K562 (cell line): Measurements from ENCODE around the gene SLC30A1. TPM values are rescaled to one million over a fixed set of nuclear protein-coding genes. Genes with fewer than 3 reads are reported as not detected.
A peak's percentile ranks its signal among the peaks of the same experiment; 100 is the strongest.

Experiments used
- CBX2 ChIP-seq: fragments of 200-600 bp; sonication (generic); IDR thresholded peaks from one replicate; pipeline ENCODE4 v1.6.1; 2012; ENCODE audit warnings: mild to moderate bottlenecking, low read length, inconsistent platforms; ENCODE audit not compliant: insufficient read depth, poor library complexity, severe bottlenecking
- SAP30 ChIP-seq: fragments of 200-600 bp; sonication (generic); IDR thresholded peaks from 2 replicates; pipeline ENCODE4 v1.6.1; 2012; ENCODE audit warnings: borderline replicate concordance, low read depth, mild to moderate bottlenecking, moderate library complexity, low read length, control low read depth, inconsistent platforms; ENCODE audit not compliant: insufficient read depth, poor library complexity, severe bottlenecking
- ZNF75A ChIP-seq: fragments of 450-650 bp; formaldehyde crosslinking; IDR thresholded peaks from 2 replicates; pipeline ENCODE4 v1.4.0; 2020; ENCODE audit warnings: mild to moderate bottlenecking
- polyA plus RNA-seq, 8 experiments: library from polyadenylated mRNA; depleted of rRNA in 4 of 8; stranded (reverse) in 5 of 8; unstranded in 3 of 8; fragments of >200 nt; fragmentation: Nextera tagmentation in 2 of 8; fragmentation: Illumina TruSeq in 1 of 8; extraction: Ambion mirVana in 2 of 8; extraction: Trizol in 1 of 8; gene quantifications; 2 replicates each; pipeline versions ENCODE4 v1.2.1 to v1.2.3, GENCODE V29; 2011 to 2014; ENCODE audit warnings: inconsistent platforms in 1 of 8, missing spikeins in 1 of 8
- total RNA-seq, 7 experiments: library from RNA; depleted of rRNA in 6 of 7; stranded (reverse); fragments of >200 nt in 6 of 7; fragmentation: Illumina TruSeq in 2 of 7; extraction: Trizol in 2 of 7; gene quantifications; 2 replicates each; pipeline versions ENCODE4 v1.2.1 to v1.2.3, GENCODE V29; 2011 to 2021; ENCODE audit warnings: low replicate concordance in 1 of 7
- TF ChIP-seq, protein P1 (sequence below): fragments of 200-400 bp; formaldehyde crosslinking; IDR thresholded peaks from 2 replicates; pipeline ENCODE4 v1.6.1; 2017; ENCODE audit warnings: mild to moderate bottlenecking, low read depth, low read length, moderate library complexity
- TF ChIP-seq, protein P2 (sequence below): fragments of 250-450 bp; sonication (Bioruptor Pico); IDR thresholded peaks from 2 replicates; pipeline ENCODE4 v1.5.0; 2020; ENCODE audit warnings: mild to moderate bottlenecking
- TF ChIP-seq, protein P3 (sequence below): fragments of 450-650 bp; IDR thresholded peaks from 2 replicates; pipeline ENCODE4 v1.6.1; 2016; ENCODE audit warnings: missing biosample characterization, missing genetic modification characterization
- TF ChIP-seq, protein P4 (sequence below): fragments of 450-650 bp; IDR thresholded peaks from 2 replicates; pipeline ENCODE4 v1.6.1; 2016; ENCODE audit warnings: antibody characterized with exemption
- TF ChIP-seq, protein P5 (sequence below): fragments of 250-450 bp; sonication (Bioruptor Pico); IDR thresholded peaks from 2 replicates; pipeline ENCODE4 v1.5.0; 2021
- TF ChIP-seq, protein P6 (sequence below): sonication (generic); formaldehyde crosslinking; IDR thresholded peaks from 2 replicates; pipeline ENCODE4 v1.8.0; 2022; ENCODE audit warnings: missing genetic modification reagents, mild to moderate bottlenecking, borderline replicate concordance

SLC30A1 gene
- total and polyA plus RNA-seq, 9 of the 15 experiments (the other 6 are each of a cell fraction or from before 2014, with no cell fraction given): 4.1 to 14.4 (median 6.6) TPM

DNA sequence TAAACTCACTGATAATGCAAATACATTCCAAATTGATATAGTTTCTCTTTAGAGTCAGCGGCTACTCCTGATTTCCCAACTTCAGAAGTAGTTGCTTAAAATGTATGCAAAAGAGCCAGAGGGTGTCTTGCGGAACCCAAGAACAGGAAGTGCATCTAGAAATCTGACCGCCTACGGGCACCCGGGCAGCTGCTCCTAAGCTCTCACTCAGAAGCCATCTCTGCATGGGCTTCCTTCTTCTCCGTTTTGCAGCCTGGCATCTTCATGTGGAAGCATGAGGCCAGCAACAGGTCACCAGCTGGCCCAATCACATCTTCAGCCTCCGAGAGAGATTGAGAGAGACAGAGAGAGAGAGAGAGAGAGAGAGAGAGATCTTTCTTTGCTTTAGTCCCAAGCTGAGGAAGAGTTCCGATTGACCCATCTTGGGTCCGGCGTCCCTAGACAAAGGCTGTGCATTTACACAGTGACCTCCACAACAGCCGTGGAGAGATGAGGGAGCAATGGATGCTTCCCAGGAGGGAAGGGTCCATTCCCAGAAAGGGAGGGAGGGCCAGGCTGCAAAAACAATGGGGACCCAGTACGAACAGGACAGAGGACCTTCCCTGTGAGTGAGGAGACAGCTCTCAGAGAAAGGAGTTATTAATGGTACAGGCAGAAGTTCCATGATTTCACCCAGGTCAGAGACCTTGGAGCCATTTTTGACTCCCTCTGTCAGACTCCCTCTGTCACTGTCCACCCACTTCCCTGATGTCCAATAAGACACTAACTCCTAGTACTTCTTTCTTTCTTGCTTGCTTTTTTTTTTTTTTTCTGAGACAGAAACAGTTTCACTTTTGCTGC, 28.2 kb upstream of the SLC30A1 start (continued):
- TF ChIP-seq, protein P1, sequence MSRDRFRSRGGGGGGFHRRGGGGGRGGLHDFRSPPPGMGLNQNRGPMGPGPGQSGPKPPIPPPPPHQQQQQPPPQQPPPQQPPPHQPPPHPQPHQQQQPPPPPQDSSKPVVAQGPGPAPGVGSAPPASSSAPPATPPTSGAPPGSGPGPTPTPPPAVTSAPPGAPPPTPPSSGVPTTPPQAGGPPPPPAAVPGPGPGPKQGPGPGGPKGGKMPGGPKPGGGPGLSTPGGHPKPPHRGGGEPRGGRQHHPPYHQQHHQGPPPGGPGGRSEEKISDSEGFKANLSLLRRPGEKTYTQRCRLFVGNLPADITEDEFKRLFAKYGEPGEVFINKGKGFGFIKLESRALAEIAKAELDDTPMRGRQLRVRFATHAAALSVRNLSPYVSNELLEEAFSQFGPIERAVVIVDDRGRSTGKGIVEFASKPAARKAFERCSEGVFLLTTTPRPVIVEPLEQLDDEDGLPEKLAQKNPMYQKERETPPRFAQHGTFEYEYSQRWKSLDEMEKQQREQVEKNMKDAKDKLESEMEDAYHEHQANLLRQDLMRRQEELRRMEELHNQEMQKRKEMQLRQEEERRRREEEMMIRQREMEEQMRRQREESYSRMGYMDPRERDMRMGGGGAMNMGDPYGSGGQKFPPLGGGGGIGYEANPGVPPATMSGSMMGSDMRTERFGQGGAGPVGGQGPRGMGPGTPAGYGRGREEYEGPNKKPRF: no peak
- TF ChIP-seq, protein P2, sequence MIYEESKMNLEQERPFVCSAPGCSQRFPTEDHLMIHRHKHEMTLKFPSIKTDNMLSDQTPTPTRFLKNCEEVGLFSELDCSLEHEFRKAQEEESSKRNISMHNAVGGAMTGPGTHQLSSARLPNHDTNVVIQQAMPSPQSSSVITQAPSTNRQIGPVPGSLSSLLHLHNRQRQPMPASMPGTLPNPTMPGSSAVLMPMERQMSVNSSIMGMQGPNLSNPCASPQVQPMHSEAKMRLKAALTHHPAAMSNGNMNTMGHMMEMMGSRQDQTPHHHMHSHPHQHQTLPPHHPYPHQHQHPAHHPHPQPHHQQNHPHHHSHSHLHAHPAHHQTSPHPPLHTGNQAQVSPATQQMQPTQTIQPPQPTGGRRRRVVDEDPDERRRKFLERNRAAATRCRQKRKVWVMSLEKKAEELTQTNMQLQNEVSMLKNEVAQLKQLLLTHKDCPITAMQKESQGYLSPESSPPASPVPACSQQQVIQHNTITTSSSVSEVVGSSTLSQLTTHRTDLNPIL (CRISPR knock-in tag): no peak
- TF ChIP-seq, protein P3, sequence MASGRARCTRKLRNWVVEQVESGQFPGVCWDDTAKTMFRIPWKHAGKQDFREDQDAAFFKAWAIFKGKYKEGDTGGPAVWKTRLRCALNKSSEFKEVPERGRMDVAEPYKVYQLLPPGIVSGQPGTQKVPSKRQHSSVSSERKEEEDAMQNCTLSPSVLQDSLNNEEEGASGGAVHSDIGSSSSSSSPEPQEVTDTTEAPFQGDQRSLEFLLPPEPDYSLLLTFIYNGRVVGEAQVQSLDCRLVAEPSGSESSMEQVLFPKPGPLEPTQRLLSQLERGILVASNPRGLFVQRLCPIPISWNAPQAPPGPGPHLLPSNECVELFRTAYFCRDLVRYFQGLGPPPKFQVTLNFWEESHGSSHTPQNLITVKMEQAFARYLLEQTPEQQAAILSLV: 0 out of 2 replicates have a peak, but pooled peaks have one; percentile 20
- TF ChIP-seq, protein P4, sequence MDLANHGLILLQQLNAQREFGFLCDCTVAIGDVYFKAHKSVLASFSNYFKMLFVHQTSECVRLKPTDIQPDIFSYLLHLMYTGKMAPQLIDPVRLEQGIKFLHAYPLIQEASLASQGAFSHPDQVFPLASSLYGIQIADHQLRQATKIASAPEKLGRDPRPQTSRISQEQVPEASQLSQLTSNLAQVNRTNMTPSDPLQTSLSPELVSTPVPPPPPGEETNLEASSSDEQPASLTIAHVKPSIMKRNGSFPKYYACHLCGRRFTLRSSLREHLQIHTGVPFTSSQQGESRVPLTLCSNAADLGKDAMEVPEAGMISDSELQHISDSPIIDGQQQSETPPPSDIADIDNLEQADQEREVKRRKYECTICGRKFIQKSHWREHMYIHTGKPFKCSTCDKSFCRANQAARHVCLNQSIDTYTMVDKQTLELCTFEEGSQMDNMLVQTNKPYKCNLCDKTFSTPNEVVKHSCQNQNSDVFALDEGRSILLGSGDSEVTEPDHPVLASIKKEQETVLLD: peak; percentile 24; the same call in 1 of the 2 replicates
- TF ChIP-seq, protein P5, sequence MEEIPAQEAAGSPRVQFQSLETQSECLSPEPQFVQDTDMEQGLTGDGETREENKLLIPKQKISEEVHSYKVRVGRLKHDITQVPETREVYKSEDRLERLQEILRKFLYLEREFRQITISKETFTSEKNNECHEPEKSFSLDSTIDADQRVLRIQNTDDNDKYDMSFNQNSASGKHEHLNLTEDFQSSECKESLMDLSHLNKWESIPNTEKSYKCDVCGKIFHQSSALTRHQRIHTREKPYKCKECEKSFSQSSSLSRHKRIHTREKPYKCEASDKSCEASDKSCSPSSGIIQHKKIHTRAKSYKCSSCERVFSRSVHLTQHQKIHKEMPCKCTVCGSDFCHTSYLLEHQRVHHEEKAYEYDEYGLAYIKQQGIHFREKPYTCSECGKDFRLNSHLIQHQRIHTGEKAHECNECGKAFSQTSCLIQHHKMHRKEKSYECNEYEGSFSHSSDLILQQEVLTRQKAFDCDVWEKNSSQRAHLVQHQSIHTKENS (CRISPR knock-in tag): no peak
- TF ChIP-seq CBX2 (no peak), SAP30 (no peak), ZNF75A (no peak)
- TF ChIP-seq, protein P6, sequence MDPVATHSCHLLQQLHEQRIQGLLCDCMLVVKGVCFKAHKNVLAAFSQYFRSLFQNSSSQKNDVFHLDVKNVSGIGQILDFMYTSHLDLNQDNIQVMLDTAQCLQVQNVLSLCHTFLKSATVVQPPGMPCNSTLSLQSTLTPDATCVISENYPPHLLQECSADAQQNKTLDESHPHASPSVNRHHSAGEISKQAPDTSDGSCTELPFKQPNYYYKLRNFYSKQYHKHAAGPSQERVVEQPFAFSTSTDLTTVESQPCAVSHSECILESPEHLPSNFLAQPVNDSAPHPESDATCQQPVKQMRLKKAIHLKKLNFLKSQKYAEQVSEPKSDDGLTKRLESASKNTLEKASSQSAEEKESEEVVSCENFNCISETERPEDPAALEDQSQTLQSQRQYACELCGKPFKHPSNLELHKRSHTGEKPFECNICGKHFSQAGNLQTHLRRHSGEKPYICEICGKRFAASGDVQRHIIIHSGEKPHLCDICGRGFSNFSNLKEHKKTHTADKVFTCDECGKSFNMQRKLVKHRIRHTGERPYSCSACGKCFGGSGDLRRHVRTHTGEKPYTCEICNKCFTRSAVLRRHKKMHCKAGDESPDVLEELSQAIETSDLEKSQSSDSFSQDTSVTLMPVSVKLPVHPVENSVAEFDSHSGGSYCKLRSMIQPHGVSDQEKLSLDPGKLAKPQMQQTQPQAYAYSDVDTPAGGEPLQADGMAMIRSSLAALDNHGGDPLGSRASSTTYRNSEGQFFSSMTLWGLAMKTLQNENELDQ: no peak
